CD4-positive, alpha-beta T cell treated with Interleukin-6 at 100 ng/mL for 8 hours (primary cell): ENCODE measurements around the gene KRT28.
"Not testable (repeated sequence)": the region's sequence is repeated elsewhere in the genome, so short reads cannot be mapped to it uniquely, and the experiment has no call there.

ENCODE experiments used
- DNase-seq: peaks from one replicate; pipeline ENCODE4 v3.0.0-alpha.2; 2020; ENCODE audit warnings: mixed read lengths, low spot score

Gene KRT28

DNA sequence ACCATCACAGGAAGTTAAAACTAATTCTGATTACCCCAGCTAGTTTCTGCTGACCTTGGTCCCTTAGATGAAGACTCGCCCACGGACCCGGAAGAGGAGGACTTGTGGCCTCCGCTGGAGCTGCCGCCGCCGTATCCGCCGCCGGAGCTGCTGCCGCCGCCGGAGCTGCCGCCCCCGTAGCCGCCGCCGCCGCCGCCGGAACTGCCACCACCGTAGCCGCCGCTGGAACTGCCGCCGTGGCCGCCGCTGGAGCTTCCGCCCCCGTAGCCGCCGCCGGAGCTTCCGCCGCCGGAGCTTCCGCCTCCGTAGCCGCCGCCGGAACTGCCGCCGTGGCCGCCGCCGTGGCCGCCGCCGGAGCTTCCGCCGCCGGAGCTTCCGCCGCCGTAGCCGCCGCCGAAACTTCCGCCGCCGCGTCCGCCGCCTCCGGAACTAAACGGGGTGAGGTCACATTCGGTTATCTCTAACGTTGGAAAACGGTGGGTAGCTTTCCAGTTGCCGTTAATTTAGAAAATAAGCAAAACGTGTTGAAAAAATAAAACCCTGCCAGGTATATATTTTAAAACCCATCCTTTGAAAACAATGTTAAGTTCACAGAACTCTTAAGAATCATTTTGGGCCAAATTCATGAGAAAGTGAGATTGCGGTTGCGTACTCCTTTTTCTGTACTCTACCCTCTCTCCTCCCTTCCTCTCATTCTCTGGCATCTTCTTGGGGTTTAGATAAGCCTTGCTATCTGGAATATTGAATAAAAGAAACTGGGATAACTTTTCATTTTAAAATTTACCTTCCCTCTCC, 19.2 kb upstream of the KRT28 start:
- peak; percentile 81 for DNase-seq

GRCh38 chr17:40818343-40818732, 18.6 kb upstream of the KRT28 start:
- DNase-seq: no peak

DNA sequence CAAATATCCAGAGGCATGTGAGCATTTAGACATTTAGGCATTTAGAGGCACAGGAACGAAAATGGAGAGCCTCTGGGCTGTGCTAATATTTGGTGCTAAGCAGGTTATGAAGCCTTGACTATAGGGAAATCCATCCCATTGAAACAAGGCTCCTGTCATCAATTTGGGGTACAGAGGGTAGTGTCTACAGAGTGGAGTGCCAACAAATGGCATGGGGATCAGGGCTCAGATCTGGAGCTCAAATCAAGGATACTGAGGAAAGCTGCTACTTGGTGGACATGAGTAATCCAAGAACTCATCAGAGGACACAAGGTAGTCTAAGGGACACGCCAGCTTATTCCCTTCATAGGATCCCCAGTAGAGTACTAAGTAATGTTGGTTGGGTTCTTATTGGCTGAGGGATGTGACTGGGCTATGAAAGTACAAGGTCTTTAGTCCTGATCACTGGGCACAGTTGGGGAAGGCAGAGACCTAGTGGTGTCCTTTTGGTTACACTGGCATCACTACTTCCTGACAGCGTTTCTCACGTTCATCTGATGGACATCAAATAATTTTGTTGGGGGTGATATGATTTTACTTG, 17.4 kb upstream of the KRT28 start:
- no peak for DNase-seq

- no peak for DNase-seq
These were observed 16.8 kb upstream of the KRT28 start for GRCh38 chr17:40816569-40816968.

GRCh38 chr17:40815381-40815780, 15.6 kb upstream of the KRT28 start:
- no peak for DNase-seq

- DNase-seq: not testable (repeated sequence)
These were observed 14.9 kb upstream of the KRT28 start for GRCh38 chr17:40814657-40815056.

DNA sequence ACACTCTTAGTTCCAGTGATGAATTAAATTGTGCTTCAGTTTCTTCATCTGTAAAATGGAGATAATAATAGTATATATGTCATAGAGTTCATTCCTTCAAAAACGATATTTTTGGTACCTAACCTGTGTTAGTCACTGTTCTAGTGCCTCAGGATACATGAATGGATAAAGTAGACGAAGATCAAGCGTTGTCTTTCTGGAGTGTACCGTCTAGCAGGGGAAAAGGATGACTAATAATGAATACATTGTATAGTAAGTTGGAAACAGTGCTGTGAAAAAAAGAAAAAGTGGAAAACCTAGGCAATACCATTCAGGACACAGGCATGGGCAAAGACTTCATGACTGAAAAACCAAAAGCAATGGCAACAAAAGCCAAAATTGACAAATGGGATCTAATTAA, 14.0 kb upstream of the KRT28 start:
- no peak for DNase-seq

- no peak for DNase-seq
These were observed 12.9 kb upstream of the KRT28 start for GRCh38 chr17:40812639-40813038.

DNA sequence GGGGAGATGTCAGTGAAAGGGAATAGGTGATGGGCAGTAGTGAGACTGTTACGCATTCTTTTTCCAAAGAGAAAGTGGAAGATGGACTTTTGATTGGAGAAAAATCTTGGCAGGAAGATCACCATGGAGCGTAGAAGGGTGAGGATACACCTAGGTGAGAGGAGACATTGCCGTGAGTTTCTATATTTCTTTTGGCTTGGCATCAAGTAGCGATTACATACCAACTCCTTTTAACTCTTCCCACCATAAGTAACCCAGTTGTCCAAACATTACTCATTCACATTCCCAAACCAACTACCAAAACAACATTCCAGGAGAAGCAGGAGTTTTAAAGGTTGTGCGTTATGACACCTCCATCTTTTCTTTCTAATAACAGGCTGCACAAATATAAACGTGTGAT, 10.7 kb upstream of the KRT28 start:
- no peak for DNase-seq

- DNase-seq: no peak
These were observed 10.1 kb upstream of the KRT28 start for GRCh38 chr17:40809721-40810421.

GRCh38 chr17:40806131-40806530, 6.4 kb upstream of the KRT28 start:
- no peak for DNase-seq

GRCh38 chr17:40803617-40804082, 3.9 kb upstream of the KRT28 start:
- peak; percentile 68 for DNase-seq

- no peak for DNase-seq
These were observed 1.4 kb upstream of the KRT28 start for GRCh38 chr17:40801157-40801556.

- DNase-seq: no peak
These were observed 622 bp upstream of the KRT28 start for GRCh38 chr17:40800381-40800780.

GRCh38 chr17:40796846-40797245, 2.9 kb downstream of the KRT28 start:
- no peak for DNase-seq

- DNase-seq: no peak
These were observed 4.6 kb downstream of the KRT28 start for GRCh38 chr17:40795019-40795667.

DNA sequence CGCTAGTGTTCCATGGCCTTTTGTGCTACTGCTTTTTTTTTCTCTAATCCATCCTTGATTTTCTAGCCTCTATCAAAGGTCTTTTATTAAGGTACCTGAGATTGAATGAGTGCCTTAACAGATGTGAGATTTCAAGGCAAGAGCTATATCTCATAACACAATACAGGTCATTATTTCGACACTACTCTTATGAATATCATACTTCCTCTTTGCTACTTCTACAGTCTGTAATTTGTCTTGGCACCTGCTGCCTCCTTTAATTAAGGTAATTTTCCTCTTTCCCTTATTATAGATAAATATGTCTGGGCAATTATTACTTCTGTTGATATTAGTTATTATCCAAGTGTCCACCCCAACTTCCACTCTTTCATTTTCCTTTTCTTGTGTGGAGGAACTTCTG, 5.3 kb downstream of the KRT28 start:
- DNase-seq: no peak

GRCh38 chr17:40793832-40794231, 5.9 kb downstream of the KRT28 start:
- DNase-seq: no peak

GRCh38 chr17:40791787-40792436, 7.8 kb downstream of the KRT28 start:
- DNase-seq: no peak

DNA sequence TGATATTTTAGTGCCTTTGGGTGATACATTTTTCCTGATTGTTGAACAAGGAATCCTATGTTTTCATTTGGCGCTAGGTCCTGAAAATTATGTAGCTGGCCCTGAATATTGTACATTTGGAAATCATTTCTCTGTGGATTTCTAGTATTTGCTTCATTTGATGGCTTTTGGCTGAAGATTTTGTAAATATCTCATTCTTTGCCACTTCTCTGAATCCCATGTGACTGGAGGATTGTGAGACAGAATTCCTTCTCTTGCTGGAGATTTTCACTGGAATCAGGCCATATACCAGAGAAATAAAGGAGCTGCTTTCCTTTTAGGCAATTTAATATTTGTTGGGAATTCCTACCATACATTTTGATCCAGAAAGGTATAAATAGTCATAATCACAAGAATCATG, 8.6 kb downstream of the KRT28 start:
- no peak for DNase-seq

DNA sequence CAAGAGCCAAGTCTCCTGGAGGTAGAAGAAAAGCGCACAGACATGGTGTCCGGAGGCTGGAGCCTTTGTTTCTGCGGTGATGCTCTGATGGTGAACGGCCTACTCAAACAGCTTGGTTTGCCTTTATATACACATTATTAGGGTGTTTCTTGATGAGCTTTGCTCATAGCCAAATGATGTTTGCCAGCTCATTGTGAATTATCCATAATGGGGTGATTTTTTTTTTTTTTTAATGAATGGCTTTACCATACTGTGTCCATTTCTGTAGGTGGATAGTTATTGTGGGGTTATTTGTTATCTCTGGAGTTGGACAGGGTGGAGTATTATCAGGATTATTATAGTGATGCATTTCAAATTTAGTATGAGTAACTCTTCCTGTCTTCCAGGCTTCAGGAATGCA, 17.3 kb downstream of the KRT28 start, which contains the start of gene KRT27:
TSS of gene KRT27 (minus strand) at position 101 of the 400 bp plus-strand sequence. CDS start at position 44, 57 bp downstream.
- DNase-seq: no peak
